GM18907 (cell line): ENCODE measurements around the gene BCL2L14.

Experiments
- ATAC-seq: cut with Tn5 transposase; IDR thresholded peaks from one replicate; pipeline ENCODE4 v1.9.1; 2021; ENCODE audit warnings: mild to moderate bottlenecking, moderate library complexity; ENCODE audit not compliant: unreplicated experiment

The BCL2L14 gene

GRCh38 chr12:12070674-12071656, at the start of gene BCL2L14:
Gene BCL2L14, plus strand, starts transcription at chr12:12070939. Its CDS starts 8,367 bp downstream, at chr12:12079306.
- ATAC-seq: peak; percentile 60

GRCh38 chr12:12022306-12022936, 48.3 kb upstream of the BCL2L14 start:
- ATAC-seq: no peak

GRCh38 chr12:12023456-12023855, 47.3 kb upstream of the BCL2L14 start:
- ATAC-seq: no peak

- ATAC-seq: peak; percentile 84
Measured at GRCh38 chr12:12024911-12025682, 45.6 kb upstream of the BCL2L14 start.

GRCh38 chr12:12025799-12026386, 44.8 kb upstream of the BCL2L14 start:
- no peak for ATAC-seq

- ATAC-seq: no peak
Measured at GRCh38 chr12:12028668-12029402, 41.9 kb upstream of the BCL2L14 start.

- ATAC-seq: no peak
Measured at GRCh38 chr12:12029653-12030052, 41.1 kb upstream of the BCL2L14 start.

GRCh38 chr12:12032260-12032791, 38.4 kb upstream of the BCL2L14 start:
- peak; percentile 13 for ATAC-seq

GRCh38 chr12:12032851-12033797, 37.6 kb upstream of the BCL2L14 start:
- peak; percentile 35 for ATAC-seq

GRCh38 chr12:12033824-12034223, 36.9 kb upstream of the BCL2L14 start:
- no peak for ATAC-seq

GRCh38 chr12:12034344-12034743, 36.4 kb upstream of the BCL2L14 start:
- ATAC-seq: no peak

- no peak for ATAC-seq
Measured at GRCh38 chr12:12035229-12035628, 35.5 kb upstream of the BCL2L14 start.

- ATAC-seq: no peak
Measured at GRCh38 chr12:12036901-12037300, 33.8 kb upstream of the BCL2L14 start.

GRCh38 chr12:12039897-12040296, 30.8 kb upstream of the BCL2L14 start:
- ATAC-seq: no peak

GRCh38 chr12:12046401-12046800, 24.3 kb upstream of the BCL2L14 start:
- no peak for ATAC-seq

GRCh38 chr12:12047682-12048081, 23.1 kb upstream of the BCL2L14 start:
- no peak for ATAC-seq

- no peak for ATAC-seq
Measured at GRCh38 chr12:12048266-12048665, 22.5 kb upstream of the BCL2L14 start.

GRCh38 chr12:12048714-12049113, 22.0 kb upstream of the BCL2L14 start:
- no peak for ATAC-seq

- ATAC-seq: no peak
Measured at GRCh38 chr12:12051668-12052067, 19.1 kb upstream of the BCL2L14 start.
